ENCODE measurements around the gene LYL1. TPM values are rescaled to one million over a fixed set of nuclear protein-coding genes. Genes with fewer than 3 reads are reported as not detected.

LYL1 gene
- total and polyA plus RNA-seq, 9 of the 15 experiments (the other 6 are each of a cell fraction or from before 2014, with no cell fraction given): 1.3 to 266 (median 34.0) TPM

DNA sequence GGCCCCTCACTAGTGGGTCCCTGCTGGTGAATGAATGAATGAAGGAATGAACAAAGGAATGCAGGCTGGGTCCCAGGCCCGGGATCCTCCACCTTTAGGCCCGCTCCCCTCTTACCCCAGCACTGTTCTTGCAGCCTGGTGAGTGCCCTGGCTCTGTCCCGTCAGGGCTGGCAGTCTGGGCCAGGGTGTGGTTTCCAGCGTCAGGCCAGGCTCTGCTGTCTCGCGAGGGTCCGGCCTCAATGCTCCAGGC lies 317 bp downstream of the LYL1 start (continued):
- TF ChIP-seq ZNF740 (CRISPR knock-in tag; IDR thresholded peaks at IDR 0.05) (0 out of 2 replicates have a peak, but pooled peaks have one; percentile 44), ZNF740 (tag; IDR thresholded peaks at IDR 0.05) (no peak), EHMT2 (IDR thresholded peaks at IDR 0.05) (no peak), ZNF77 (CRISPR knock-in tag; IDR thresholded peaks at IDR 0.05) (peak; percentile 73; the same call in 1 of the 2 replicates), HOMEZ (CRISPR knock-in tag; IDR thresholded peaks at IDR 0.05) (0 out of 2 replicates have a peak, but pooled peaks have one; percentile 51), BRD4 (IDR thresholded peaks at IDR 0.05) (peak; percentile 53; the same call in 1 of the 2 replicates), ZBTB12 (CRISPR knock-in tag; IDR thresholded peaks at IDR 0.05) (no peak), POLR2A (conservative IDR thresholded peaks at IDR 0.05) (peak; percentile 89), CEBPG (CRISPR knock-in tag; IDR thresholded peaks at IDR 0.05) (0 out of 2 replicates have a peak, but pooled peaks have one; percentile 1), CEBPG (tag; conservative IDR thresholded peaks at IDR 0.05 in 1 of 2, IDR thresholded peaks at IDR 0.05 in 1 of 2) (no peak), MAX (CRISPR knock-in tag; IDR thresholded peaks at IDR 0.05) (peak; percentile 9; the same call in 1 of the 2 replicates), HCFC1 (IDR thresholded peaks at IDR 0.05; ENCODE audit: low read depth, low read length) (peak; percentile 33; the same call in 1 of the 2 replicates), LCOR (CRISPR knock-in tag; IDR thresholded peaks at IDR 0.05) (peak; percentile 6; the same call in 1 of the 2 replicates), ZC3H11A (IDR thresholded peaks at IDR 0.05; ENCODE audit: low read depth, low read length) (no peak), NKRF (IDR thresholded peaks at IDR 0.05; ENCODE audit: borderline replicate concordance) (peak; percentile 45; the same call in 1 of the 2 replicates), MYC (IDR thresholded peaks at IDR 0.05; ENCODE audit: low read depth, low read length) (no peak), MYC (CRISPR knock-in tag; IDR thresholded peaks at IDR 0.05; ENCODE audit: borderline replicate concordance, low read depth) (0 out of 2 replicates have a peak, but pooled peaks have one; percentile 30), ARHGAP35 (IDR thresholded peaks at IDR 0.05; ENCODE audit: partially characterized antibody) (peak; percentile 21)
- TF ChIP-seq, protein P1, sequence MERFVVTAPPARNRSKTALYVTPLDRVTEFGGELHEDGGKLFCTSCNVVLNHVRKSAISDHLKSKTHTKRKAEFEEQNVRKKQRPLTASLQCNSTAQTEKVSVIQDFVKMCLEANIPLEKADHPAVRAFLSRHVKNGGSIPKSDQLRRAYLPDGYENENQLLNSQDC (CRISPR knock-in tag; IDR thresholded peaks at IDR 0.05): no peak
- TF ChIP-seq, protein P2, sequence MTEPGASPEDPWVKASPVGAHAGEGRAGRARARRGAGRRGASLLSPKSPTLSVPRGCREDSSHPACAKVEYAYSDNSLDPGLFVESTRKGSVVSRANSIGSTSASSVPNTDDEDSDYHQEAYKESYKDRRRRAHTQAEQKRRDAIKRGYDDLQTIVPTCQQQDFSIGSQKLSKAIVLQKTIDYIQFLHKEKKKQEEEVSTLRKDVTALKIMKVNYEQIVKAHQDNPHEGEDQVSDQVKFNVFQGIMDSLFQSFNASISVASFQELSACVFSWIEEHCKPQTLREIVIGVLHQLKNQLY (CRISPR knock-in tag; conservative IDR thresholded peaks at IDR 0.05): 0 out of 4 replicates have a peak, but pooled peaks of 1 of the 2 experiments have one; percentile 12
- TF ChIP-seq, protein P3, sequence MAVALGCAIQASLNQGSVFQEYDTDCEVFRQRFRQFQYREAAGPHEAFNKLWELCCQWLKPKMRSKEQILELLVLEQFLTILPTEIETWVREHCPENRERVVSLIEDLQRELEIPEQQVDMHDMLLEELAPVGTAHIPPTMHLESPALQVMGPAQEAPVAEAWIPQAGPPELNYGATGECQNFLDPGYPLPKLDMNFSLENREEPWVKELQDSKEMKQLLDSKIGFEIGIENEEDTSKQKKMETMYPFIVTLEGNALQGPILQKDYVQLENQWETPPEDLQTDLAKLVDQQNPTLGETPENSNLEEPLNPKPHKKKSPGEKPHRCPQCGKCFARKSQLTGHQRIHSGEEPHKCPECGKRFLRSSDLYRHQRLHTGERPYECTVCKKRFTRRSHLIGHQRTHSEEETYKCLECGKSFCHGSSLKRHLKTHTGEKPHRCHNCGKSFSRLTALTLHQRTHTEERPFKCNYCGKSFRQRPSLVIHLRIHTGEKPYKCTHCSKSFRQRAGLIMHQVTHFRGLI (CRISPR knock-in tag; IDR thresholded peaks at IDR 0.05): no peak

All from K562 (cell line).